Measurements from ENCODE around the gene ANAPC1. TPM values are rescaled to one million over a fixed set of nuclear protein-coding genes. Genes with fewer than 3 reads are reported as not detected.
"Not testable (repeated sequence)": the region's sequence is repeated elsewhere in the genome, so short reads cannot be mapped to it uniquely, and the experiment has no call there.

The ANAPC1 gene
- 33.0 and 40.8 TPM in 2 replicates for total RNA-seq

- no peak for DNase-seq (ENCODE audit: extremely low read depth, low read depth, low spot score)
Measured at GRCh38 chr2:111883661-111884591, at the start of gene ANAPC1. ANAPC1 (minus strand) TSS chr2:111884193; CDS start chr2:111880825, 3,368 bp downstream.

GRCh38 chr2:111932841-111933291, 48.9 kb upstream of the ANAPC1 start:
- no peak for DNase-seq (ENCODE audit: extremely low read depth, low read depth, low spot score)

GRCh38 chr2:111930875-111931274, 46.9 kb upstream of the ANAPC1 start:
- DNase-seq (ENCODE audit: extremely low read depth, low read depth, low spot score), result no peak

GRCh38 chr2:111930409-111930808, 46.4 kb upstream of the ANAPC1 start:
- no peak for DNase-seq (ENCODE audit: extremely low read depth, low read depth, low spot score)

GRCh38 chr2:111927723-111928122, 43.7 kb upstream of the ANAPC1 start:
- no peak for DNase-seq (ENCODE audit: extremely low read depth, low read depth, low spot score)

- no peak for DNase-seq (ENCODE audit: extremely low read depth, low read depth, low spot score)
Measured at GRCh38 chr2:111924617-111925107, 40.7 kb upstream of the ANAPC1 start.

GRCh38 chr2:111923276-111923804, 39.3 kb upstream of the ANAPC1 start:
- no peak for DNase-seq (ENCODE audit: extremely low read depth, low read depth, low spot score)

GRCh38 chr2:111919794-111920608, 36.0 kb upstream of the ANAPC1 start:
- no peak for DNase-seq (ENCODE audit: extremely low read depth, low read depth, low spot score)

GRCh38 chr2:111919365-111919764, 35.4 kb upstream of the ANAPC1 start:
- DNase-seq (ENCODE audit: extremely low read depth, low read depth, low spot score), result no peak

GRCh38 chr2:111918383-111918806, 34.4 kb upstream of the ANAPC1 start:
- no peak for DNase-seq (ENCODE audit: extremely low read depth, low read depth, low spot score)

- no peak for DNase-seq (ENCODE audit: extremely low read depth, low read depth, low spot score)
Measured at GRCh38 chr2:111917106-111917505, 33.1 kb upstream of the ANAPC1 start.

- no peak for DNase-seq (ENCODE audit: extremely low read depth, low read depth, low spot score)
Measured at GRCh38 chr2:111912547-111912946, 28.6 kb upstream of the ANAPC1 start.

- DNase-seq (ENCODE audit: extremely low read depth, low read depth, low spot score), result not testable (repeated sequence)
Measured at GRCh38 chr2:111911295-111911977, 27.4 kb upstream of the ANAPC1 start.

- no peak for DNase-seq (ENCODE audit: extremely low read depth, low read depth, low spot score)
Measured at GRCh38 chr2:111910609-111911277, 26.8 kb upstream of the ANAPC1 start.

GRCh38 chr2:111909997-111910396, 26.0 kb upstream of the ANAPC1 start:
- DNase-seq (ENCODE audit: extremely low read depth, low read depth, low spot score), result not testable (repeated sequence)

GRCh38 chr2:111909079-111909478, 25.1 kb upstream of the ANAPC1 start:
- no peak for DNase-seq (ENCODE audit: extremely low read depth, low read depth, low spot score)

- no peak for DNase-seq (ENCODE audit: extremely low read depth, low read depth, low spot score)
Measured at GRCh38 chr2:111908578-111908977, 24.6 kb upstream of the ANAPC1 start.

GRCh38 chr2:111905990-111906735, 22.2 kb upstream of the ANAPC1 start:
- no peak for DNase-seq (ENCODE audit: extremely low read depth, low read depth, low spot score)

- DNase-seq (ENCODE audit: extremely low read depth, low read depth, low spot score), result not testable (repeated sequence)
Measured at GRCh38 chr2:111905475-111905869, 21.5 kb upstream of the ANAPC1 start.
